Measurements from ENCODE around the gene PCDHB14.
"Not testable (repeated sequence)": the region's sequence is repeated elsewhere in the genome, so short reads cannot be mapped to it uniquely, and the experiment has no call there.

Gene PCDHB14

GRCh38 chr5:141234109-141234667 lies 11.0 kb downstream of the PCDHB14 start:
- TF ChIP-seq POLR2A (IDR thresholded peaks at IDR 0.05; ENCODE audit: low read depth, low read length) (no peak), POLR2AphosphoS5 (IDR thresholded peaks at IDR 0.05; ENCODE audit: low read depth, low read length) (no peak)
- DNase-seq (ENCODE audit: insufficient read length) (no peak), FAIRE-seq (no peak)

GRCh38 chr5:141235922-141236321 lies 12.8 kb downstream of the PCDHB14 start:
- DNase-seq (ENCODE audit: insufficient read length); FAIRE-seq: not testable (repeated sequence)

- no peak for FAIRE-seq
- TF ChIP-seq POLR2A (IDR thresholded peaks at IDR 0.05; ENCODE audit: low read depth, low read length) = no peak
- no peak for TF ChIP-seq TAF1 (IDR thresholded peaks at IDR 0.05; ENCODE audit: borderline replicate concordance, low read depth, low read length)
- TF ChIP-seq POLR2AphosphoS5 (IDR thresholded peaks at IDR 0.05; ENCODE audit: low read depth, low read length) = no peak
- no peak for DNase-seq (ENCODE audit: insufficient read length)
Measured at GRCh38 chr5:141236516-141237313, 13.6 kb downstream of the PCDHB14 start.

- no peak for FAIRE-seq
- no peak for DNase-seq (ENCODE audit: insufficient read length)
- TF ChIP-seq POLR2A (IDR thresholded peaks at IDR 0.05; ENCODE audit: low read depth, low read length) (no peak), TAF1 (IDR thresholded peaks at IDR 0.05; ENCODE audit: borderline replicate concordance, low read depth, low read length) (no peak), POLR2AphosphoS5 (IDR thresholded peaks at IDR 0.05; ENCODE audit: low read depth, low read length) (no peak)
Measured at GRCh38 chr5:141241496-141241895, 18.4 kb downstream of the PCDHB14 start.

- DNase-seq (ENCODE audit: insufficient read length) = no peak
- TF ChIP-seq POLR2AphosphoS5 (IDR thresholded peaks at IDR 0.05; ENCODE audit: low read depth, low read length) (no peak), POLR2A (IDR thresholded peaks at IDR 0.05; ENCODE audit: low read depth, low read length) (no peak), TAF1 (IDR thresholded peaks at IDR 0.05; ENCODE audit: borderline replicate concordance, low read depth, low read length) (no peak)
- FAIRE-seq = no peak
Measured at GRCh38 chr5:141245250-141245717, 22.1 kb downstream of the PCDHB14 start, which contains the start of gene PCDHB15. PCDHB15 (plus strand) TSS chr5:141245395; CDS start chr5:141245579, 184 bp downstream.

- not testable (repeated sequence) for FAIRE-seq; DNase-seq (ENCODE audit: insufficient read length)
Measured at GRCh38 chr5:141246971-141247370, 23.8 kb downstream of the PCDHB14 start.

GRCh38 chr5:141247434-141247833 lies 24.3 kb downstream of the PCDHB14 start:
- not testable (repeated sequence) for DNase-seq (ENCODE audit: insufficient read length); FAIRE-seq

GRCh38 chr5:141250576-141250975 lies 27.4 kb downstream of the PCDHB14 start:
- no peak for TF ChIP-seq TAF1 (IDR thresholded peaks at IDR 0.05; ENCODE audit: borderline replicate concordance, low read depth, low read length)
- TF ChIP-seq POLR2AphosphoS5 (IDR thresholded peaks at IDR 0.05; ENCODE audit: low read depth, low read length) = no peak
- TF ChIP-seq POLR2A (IDR thresholded peaks at IDR 0.05; ENCODE audit: low read depth, low read length) = no peak
- FAIRE-seq (no peak), DNase-seq (ENCODE audit: insufficient read length) (no peak)

- DNase-seq (ENCODE audit: insufficient read length) (no peak), FAIRE-seq (no peak)
- TF ChIP-seq POLR2AphosphoS5 (IDR thresholded peaks at IDR 0.05; ENCODE audit: low read depth, low read length) (no peak), POLR2A (IDR thresholded peaks at IDR 0.05; ENCODE audit: low read depth, low read length) (no peak), TAF1 (IDR thresholded peaks at IDR 0.05; ENCODE audit: borderline replicate concordance, low read depth, low read length) (no peak)
Measured at GRCh38 chr5:141258464-141258863, 35.3 kb downstream of the PCDHB14 start.

- DNase-seq (ENCODE audit: insufficient read length) (no peak), FAIRE-seq (no peak)
Measured at GRCh38 chr5:141258948-141259347, 35.8 kb downstream of the PCDHB14 start.

GRCh38 chr5:141260458-141261237 lies 37.5 kb downstream of the PCDHB14 start:
- TF ChIP-seq POLR2AphosphoS5 (IDR thresholded peaks at IDR 0.05; ENCODE audit: low read depth, low read length) (no peak), TAF1 (IDR thresholded peaks at IDR 0.05; ENCODE audit: borderline replicate concordance, low read depth, low read length) (no peak), POLR2A (IDR thresholded peaks at IDR 0.05; ENCODE audit: low read depth, low read length) (no peak)
- DNase-seq (ENCODE audit: insufficient read length) (no peak), FAIRE-seq (no peak)

More at GRCh38 chr5:141258948-141259347, 35.8 kb downstream of the PCDHB14 start:
- TF ChIP-seq POLR2A (IDR thresholded peaks at IDR 0.05; ENCODE audit: low read depth, low read length) (no peak), TAF1 (IDR thresholded peaks at IDR 0.05; ENCODE audit: borderline replicate concordance, low read depth, low read length) (no peak)

- no peak for DNase-seq (ENCODE audit: insufficient read length)
- TF ChIP-seq POLR2AphosphoS5 (IDR thresholded peaks at IDR 0.05; ENCODE audit: low read depth, low read length) (no peak), TAF1 (IDR thresholded peaks at IDR 0.05; ENCODE audit: borderline replicate concordance, low read depth, low read length) (no peak), POLR2A (IDR thresholded peaks at IDR 0.05; ENCODE audit: low read depth, low read length) (no peak)
- no peak for FAIRE-seq
Measured at GRCh38 chr5:141261238-141261546, 38.0 kb downstream of the PCDHB14 start.
